ENCODE data around the gene SLC31A1.

DNA sequence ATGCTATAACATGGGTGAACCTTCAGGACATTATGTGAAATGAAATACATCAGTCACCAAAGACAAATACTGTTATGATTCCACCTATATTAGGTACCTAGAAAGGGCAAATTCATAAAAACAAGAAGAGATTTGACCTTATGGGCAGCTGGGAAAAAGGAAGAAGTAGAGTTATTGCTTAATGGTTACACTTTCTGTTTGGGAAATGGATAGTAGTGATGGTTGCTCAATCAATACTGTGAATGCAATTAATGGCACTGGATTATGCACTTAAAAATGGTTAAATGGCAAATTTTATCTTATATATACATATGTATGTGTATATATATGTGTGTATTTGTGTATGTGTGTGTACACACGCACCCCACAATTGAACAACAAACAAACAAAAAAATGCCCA, 15.5 kb upstream of the SLC31A1 start:
- TF ChIP-seq, protein P1, sequence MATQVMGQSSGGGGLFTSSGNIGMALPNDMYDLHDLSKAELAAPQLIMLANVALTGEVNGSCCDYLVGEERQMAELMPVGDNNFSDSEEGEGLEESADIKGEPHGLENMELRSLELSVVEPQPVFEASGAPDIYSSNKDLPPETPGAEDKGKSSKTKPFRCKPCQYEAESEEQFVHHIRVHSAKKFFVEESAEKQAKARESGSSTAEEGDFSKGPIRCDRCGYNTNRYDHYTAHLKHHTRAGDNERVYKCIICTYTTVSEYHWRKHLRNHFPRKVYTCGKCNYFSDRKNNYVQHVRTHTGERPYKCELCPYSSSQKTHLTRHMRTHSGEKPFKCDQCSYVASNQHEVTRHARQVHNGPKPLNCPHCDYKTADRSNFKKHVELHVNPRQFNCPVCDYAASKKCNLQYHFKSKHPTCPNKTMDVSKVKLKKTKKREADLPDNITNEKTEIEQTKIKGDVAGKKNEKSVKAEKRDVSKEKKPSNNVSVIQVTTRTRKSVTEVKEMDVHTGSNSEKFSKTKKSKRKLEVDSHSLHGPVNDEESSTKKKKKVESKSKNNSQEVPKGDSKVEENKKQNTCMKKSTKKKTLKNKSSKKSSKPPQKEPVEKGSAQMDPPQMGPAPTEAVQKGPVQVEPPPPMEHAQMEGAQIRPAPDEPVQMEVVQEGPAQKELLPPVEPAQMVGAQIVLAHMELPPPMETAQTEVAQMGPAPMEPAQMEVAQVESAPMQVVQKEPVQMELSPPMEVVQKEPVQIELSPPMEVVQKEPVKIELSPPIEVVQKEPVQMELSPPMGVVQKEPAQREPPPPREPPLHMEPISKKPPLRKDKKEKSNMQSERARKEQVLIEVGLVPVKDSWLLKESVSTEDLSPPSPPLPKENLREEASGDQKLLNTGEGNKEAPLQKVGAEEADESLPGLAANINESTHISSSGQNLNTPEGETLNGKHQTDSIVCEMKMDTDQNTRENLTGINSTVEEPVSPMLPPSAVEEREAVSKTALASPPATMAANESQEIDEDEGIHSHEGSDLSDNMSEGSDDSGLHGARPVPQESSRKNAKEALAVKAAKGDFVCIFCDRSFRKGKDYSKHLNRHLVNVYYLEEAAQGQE (IDR thresholded peaks at IDR 0.05; ENCODE audit: insufficient read depth in 1 of 2, low read depth in 2 of 2, low read length in 2 of 2), result no peak
- no peak for TF ChIP-seq POLR2AphosphoS5 (IDR thresholded peaks at IDR 0.05; ENCODE audit: low read depth, low read length)
- TF ChIP-seq FOXP2 (optimal IDR thresholded peaks at IDR 0.05; ENCODE audit: borderline replicate concordance, extremely low read depth, extremely low read length, insufficient read depth), result no peak
- TF ChIP-seq TAF1 (IDR thresholded peaks at IDR 0.05; ENCODE audit: borderline replicate concordance, insufficient read depth, low read length), result no peak
